ENCODE measurements around the gene RUNDC3A.
"Not testable (repeated sequence)": the region's sequence is repeated elsewhere in the genome, so short reads cannot be mapped to it uniquely, and the experiment has no call there.

- TF ChIP-seq CTCF, POLR2A, EP300 (IDR thresholded peaks at IDR 0.05): not testable (repeated sequence)
Observed at GRCh38 chr17:44329516-44329915, 21.1 kb downstream of the RUNDC3A start.

All from ovary (tissue), 3 donors.